NK-92 treated with Interleukin-12 subunit alpha and Interleukin-12 subunit beta, amount 100 ng/mL, for 24 hours (cell line): ENCODE measurements around the gene CACNA1C.
"Not testable (repeated sequence)": the region's sequence is repeated elsewhere in the genome, so short reads cannot be mapped to it uniquely, and the experiment has no call there.

Experiments used
- DNase-seq: peaks from one replicate; lab custom pipeline; 2025; lab: John Stamatoyannopoulos, UW

CACNA1C gene

DNA sequence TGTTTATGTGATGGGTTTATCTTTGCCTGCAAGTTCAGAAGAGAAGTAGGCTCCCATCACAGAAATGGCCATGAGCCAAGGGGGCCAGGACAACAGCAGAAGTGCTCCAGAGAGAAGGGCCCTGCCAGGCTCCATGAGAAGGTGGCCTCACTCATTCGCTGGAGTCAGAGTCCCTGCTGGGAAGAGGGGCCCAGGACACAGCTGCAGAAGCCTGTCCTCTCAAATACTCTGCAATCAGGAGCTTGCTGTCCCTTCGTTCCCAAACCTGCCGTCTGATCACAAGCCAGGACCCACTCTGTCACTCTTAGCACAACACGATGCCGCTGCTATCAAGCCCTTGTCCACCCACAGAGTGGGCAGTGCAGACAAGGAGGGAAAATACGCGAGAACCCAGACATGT lies 435.8 kb downstream of the CACNA1C start:
- DNase-seq: no peak

DNA sequence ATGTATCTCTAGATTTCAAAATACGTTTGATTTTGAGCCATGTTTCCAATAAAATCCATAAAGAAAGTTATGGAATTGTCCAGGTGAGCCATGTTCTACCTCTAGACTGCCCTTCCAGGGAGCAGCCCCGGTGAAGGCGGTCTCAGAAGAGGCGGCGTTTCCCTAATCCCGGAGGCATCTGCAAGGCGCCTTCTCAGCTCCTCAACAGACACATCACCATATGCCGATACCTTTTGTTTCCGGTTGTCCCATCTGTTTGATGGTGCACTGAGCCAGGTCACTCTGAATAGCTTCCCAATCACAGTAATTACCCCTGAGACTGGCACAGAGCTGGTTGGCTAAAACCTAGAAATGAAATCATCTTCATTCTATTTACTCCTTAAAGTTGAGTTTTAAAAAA lies 436.5 kb downstream of the CACNA1C start:
- no peak for DNase-seq

DNA sequence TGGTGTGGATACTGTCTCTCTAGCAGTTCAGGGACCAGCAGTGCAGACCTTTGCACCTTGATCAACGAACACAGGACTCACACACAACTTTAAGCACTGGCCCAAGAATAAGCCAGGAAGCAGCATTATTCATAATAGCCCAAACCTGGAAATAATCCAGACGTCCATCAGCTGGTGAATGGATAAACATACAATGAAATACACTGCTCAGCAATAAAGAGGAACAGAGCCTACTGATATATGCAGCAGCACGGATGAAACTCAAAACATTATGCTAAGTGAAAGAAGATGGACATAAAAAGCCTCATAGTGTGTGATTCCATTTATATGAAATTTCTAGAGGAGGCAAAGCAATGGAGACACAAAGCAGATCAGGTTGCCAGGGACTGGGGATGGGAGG lies 438.0 kb downstream of the CACNA1C start:
- DNase-seq: no peak

DNA sequence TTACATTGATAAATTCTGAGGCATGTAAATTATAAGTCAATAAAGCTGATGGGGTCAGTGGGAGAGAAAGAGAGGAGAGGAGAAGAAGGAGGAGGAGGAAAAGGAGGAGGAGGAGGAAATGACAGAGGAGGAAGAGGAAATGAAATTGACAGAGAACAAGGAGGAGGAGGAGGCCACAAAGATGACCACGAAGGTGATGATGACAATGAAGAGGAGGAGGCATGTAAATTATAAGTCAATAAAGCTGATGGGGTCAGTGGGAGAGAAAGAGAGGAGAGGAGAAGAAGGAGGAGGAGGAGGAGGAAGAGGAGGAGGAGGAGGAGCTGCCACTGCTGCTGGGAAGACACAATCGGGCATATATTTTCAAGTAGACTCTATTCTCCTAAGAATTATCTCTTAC lies 438.6 kb downstream of the CACNA1C start:
- not testable (repeated sequence) for DNase-seq

DNA sequence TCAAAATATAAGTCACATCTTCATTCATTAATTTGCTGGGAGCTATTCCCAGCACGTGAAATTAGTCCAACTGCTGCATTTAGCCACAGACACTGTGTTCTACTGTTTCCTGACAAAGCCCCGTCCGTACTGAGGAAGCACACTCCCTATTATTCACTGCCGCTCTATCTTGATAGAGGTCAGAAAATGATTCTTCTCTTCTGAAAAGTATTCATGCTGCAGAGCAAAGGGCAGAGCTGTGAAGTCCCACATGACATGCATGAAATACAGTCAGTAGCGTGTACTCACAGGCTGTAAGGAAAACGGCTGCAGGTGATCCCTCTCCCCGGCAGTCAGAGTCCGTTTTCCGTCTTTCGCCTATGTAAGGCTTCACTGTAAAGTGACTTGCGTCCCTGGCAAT lies 439.4 kb downstream of the CACNA1C start:
- no peak for DNase-seq

DNA sequence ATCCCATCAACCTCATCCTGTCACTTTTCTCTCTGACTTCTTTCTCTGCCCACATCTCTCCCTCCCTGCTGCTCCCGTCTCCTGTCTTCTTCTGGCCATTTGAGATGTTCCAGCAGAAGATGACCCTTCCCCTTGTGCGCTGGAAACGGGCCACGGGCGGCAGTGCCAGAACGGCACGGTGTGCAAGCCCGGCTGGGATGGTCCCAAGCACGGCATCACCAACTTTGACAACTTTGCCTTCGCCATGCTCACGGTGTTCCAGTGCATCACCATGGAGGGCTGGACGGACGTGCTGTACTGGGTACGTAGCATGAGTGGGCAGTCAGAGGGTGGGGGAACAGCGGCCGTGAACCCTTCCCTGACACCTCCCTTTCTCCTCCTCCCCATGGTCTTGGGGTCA lies 440.3 kb downstream of the CACNA1C start:
- no peak for DNase-seq

DNA sequence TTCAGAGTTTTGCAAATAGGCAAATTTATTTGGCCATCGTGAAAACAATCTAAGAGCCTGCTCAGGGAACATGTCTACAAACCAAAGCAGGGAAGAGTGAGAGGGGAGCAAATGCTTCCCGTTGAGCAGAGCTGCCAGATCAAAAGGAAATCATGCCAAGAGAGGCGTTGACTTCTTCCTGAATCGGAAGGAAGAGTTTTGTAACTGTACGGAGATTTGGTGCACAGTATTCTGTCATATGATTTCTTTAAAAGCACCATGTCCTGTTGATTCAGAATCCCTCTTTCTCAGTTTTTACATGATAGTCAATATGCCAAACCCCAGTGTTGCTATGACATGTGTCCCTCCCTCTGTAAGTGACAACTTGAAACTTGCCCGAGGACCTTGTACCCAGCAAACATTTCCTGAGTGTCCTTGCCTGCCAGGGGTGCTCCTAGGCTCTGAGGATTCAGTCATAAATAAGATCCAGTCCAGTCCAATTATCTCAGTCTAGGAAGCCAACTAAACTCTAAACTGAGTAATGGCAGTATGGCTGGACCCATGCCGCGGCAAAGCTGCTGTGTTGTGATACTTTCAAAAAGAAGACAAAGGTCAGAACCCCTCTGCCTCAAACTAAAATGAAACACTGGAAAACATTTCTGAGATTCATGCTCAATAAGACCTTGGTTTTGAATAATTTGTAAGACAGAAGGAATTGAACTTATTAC lies 441.9 kb downstream of the CACNA1C start:
- no peak for DNase-seq

DNA sequence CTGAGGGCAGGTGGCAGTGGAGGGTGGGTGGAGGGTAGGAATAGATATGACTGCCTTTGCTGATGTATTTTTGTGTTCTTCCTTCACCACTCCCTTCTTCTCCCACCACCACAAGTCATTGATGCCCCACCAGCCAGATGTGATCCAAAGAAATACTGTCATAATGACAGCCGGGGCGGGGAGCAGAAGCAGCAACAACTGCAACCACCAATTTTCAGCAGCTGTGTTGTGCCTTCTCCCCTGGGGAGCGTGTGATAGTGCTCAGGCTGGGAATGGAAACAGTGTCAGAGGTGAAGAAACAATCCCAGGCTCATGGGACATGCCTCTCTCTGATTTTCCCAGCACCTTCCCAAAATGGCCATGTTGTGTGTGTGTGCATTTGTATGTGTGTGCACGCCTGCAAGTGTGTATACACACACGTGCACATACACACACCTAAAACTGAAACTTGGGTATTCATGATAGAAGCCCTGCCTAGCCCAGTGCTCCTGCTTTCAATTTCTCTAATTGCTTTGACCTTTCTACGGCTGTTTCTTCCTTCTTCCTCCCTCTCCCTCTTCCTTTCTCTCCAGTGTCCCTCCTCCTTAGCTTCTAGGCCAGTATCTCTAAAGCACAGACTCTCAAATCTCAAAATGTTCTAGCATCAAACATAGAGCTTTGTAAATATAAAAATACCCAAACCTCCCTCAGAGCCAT lies 442.8 kb downstream of the CACNA1C start:
- DNase-seq: no peak

DNA sequence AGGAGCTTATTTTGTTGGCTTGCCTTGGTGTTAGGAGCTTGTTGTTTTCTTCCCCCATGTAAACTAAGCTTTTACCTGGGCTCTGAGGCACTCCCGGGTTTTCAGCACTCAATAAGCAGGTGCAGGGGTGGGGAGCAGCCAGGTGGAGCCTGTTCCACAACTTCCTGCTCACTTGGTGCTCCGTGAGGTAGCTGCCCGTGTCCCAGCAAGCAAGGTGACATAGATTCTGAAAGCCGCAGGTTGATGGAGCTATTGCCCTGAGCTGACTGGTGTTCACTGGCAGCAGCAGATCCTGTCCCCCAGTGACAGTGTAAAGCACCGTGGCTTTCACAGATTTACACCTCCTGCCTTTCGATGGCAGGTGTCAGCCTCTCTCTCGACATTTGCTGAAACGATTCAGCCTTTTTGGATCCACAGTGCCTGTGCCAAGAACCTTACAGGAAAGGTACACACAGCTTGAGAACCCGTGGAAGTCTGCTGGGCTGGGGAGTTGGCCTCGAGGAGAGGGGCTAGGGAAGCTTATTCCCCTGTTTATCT lies 446.2 kb downstream of the CACNA1C start:
- no peak for DNase-seq

DNA sequence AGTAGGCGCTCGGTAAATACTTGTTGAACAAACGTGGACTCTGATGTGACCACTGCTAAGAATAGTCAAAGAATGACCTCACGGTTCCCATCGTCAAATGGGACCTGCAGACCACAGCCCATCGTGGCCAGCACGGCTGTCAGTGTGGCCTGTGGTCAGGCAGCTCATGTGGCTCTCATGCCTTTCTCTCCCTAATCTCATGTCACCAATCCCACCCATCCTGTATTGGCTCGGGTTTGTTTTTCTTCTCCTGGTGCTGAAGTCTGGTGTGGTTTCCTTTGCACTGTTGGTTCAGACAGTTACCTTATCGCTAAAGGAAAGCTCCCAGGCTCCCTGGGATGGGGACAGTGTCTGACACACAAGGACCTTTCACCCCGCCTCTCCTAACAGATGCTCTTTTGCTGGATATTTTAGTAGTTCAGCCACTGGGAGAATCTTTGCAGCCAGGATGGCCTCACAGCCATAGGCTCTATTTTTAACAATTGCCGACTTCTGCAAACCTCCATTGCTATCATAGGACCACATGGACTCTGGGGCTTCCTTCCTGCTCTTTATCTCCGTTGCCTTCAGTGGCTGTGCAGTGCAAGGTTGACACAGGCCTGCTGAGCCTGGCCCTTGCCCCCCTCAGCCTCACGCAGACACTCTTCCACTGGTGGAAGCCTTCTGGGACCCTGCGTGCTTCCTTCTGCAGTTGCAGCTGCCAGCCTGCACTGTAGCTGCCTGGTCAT lies 448.8 kb downstream of the CACNA1C start:
- no peak for DNase-seq

DNA sequence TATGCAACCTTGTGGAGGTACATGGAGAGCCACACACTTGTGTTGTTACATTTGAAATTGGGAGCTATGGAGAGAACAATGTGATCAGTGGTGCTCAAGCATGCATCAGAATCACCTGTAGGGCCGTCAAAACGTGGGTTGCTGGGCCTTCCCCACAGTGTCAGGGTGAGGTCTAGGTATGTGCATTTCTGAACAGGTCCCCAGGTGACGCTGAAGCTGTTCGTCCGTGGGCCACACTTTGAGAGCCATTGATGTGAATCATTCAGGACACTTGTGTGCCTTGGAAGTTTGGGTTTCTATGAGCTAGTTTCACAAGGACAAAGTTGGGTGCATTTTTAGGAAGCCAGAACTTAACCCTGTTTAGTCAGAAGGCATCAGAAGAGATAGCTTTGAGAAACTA lies 450.2 kb downstream of the CACNA1C start:
- DNase-seq: no peak

DNA sequence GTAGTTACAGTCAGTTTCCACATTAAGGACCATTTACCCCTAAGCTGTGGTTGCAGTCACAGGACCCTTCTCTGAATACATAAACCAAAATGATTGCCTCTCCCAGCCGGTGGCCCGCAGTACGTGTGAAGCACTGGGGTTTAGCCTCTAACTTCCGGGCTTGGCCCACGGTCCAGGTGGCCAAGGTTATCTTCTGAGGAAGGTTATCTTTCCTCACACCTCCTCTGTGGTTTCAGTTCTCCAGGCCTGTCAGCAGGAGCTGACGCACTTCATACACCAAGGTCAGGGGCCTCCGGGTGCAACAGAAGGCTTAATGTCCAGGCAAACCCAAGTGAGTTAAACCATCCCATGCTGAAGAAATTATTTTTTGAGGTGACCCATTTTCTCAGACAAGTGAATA lies 451.0 kb downstream of the CACNA1C start:
- DNase-seq: no peak

DNA sequence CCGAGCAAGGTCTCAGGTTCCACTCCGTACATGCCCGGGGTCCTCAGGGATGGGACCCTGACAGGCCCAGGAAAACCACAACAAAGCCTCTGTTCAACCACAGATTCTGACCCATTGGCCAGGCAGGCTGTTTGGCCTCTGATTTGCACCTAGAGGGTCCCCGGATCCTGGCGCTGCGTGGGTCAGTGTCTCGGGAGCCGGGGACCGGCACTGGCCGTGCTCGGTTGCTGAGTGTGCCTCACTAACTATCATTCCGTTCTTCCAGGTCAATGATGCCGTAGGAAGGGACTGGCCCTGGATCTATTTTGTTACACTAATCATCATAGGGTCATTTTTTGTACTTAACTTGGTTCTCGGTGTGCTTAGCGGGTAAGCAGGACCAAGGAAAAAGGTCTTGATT lies 451.8 kb downstream of the CACNA1C start:
- DNase-seq: no peak

DNA sequence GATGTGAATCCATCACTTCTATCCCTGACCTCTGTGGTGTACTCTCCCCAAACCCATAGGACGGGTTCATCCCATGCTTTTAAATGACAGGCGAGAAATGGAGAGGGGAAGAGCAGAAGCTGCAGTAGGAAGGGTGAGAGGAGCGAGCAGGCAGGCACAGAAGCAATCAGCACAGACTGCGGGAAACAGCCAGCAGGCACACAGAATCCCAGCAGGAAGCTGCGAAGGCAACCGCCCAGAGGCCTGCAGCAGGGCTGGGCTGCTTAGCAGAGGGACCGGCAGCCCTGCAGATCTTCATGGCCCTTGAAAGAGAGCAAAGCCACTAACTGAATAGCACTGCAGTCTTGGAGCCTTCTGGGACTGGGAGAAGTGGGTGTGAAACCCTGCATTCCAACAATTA lies 455.0 kb downstream of the CACNA1C start:
- no peak for DNase-seq

DNA sequence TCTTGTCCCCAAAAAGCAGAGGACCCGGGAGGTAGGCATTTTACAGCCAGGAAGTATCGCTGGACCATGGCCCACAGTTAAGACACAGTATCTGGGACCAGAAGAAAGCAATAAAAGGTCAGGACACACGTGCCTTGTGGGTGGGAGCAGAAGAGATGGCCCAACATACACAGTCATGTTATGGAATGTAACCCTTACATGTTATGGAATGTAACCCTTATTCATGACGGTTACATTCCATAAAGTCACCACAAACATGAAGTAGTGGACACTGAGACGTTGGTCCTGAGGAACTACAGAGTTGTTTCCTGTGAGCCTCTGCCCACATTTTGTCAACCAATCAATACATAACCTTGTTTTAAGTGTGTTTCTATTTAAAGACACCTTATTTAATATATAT lies 456.4 kb downstream of the CACNA1C start:
- no peak for DNase-seq

DNA sequence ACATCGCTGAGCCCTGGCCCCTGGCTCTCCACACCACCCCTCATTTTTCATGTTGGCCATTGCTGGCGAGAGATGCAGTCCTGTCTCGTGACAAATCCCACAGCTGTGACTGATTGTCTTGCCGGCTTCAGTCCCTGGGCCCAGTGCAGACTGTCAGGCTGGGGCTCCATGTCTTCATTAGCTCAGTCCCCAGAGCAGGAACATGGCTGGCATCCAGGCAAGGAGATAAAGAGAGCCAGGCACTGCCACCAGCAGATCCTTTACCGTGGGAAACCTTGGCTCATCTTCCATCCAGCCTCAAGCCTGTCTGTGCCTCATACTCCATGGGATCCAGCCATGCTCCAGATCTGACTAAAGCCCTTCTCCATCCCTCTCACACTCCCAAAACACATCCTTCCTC lies 457.3 kb downstream of the CACNA1C start:
- no peak for DNase-seq

DNA sequence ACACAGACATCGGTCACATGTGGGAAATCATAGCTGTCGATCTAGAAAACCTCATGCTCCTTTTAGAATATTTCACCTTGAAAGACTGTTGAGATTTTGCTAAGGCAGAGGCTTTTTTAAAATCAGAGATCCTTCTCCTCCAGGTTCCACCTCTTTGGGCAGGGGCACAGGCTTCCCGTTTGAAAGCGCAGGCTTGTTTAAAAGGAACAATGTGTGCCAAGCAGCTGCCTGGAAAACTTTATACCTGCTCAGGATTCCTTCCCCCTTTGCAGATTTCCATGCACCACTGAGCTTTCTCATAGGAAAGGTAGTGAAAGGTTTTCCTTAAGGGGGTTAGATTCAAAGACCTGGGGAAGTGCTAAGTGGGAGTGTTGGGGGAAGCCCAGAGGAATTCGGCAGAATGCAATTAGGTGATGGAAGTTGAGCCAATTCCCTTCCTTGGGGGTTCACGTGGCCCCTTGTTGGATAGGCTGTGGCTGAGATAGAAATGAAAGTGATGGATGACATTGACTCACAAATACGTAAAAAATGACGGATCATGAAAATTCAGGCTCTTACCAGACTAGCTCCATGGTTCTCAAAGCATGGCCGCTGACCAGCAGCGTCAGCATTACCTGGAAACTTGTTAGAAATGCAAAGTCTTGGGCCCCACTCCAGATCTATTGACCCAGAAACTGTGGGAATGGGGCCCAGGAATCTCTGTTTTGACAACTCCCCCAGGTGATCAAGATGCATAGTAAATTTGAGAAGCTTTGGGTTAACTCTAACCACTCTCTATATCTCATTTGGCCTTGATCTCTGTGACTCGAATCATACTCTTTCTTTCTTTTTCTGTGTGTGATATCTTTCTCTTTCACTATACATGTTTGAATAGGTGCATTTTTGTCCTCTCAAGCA lies 460.6 kb downstream of the CACNA1C start:
- DNase-seq: no peak

DNA sequence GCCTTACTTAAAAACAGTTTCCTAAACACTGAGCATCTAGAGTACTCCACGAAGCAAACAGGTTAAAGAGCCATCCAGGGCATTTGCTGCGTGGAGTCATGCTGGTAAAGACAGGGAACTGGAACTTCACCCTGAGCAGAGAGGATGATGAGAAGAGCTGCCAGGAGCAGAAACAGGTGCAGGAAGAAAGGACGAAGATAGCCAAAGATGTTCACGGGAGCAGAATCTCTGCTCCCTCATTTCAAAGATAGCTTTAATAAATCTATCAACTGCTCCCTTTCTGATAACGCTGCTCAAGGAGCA lies 461.2 kb downstream of the CACNA1C start:
- DNase-seq: no peak

DNA sequence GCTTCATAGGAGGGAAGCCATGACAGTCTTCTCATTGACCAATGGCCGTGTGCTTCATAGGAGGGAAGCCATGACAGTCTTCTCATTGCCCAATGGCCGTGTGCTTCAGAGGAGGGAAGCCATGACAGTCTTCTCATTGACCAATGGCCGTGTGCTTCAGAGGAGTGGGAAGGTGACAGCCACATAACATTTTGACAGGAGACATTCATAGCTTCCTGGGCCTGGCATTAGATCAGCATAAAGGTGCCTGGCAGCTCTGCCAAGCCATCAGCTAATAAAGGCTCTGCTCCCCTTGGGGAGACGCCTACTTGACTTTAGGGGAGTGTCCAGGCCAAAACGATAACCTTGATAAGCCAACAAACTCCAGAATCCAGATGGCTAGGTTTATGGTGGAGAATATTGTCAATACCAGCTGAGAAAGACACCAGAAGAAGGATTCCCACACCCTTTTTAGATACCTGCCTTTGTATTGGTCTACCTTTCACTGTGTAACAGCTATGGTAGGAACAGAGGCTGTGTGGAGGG lies 468.0 kb downstream of the CACNA1C start:
- DNase-seq: no peak

DNA sequence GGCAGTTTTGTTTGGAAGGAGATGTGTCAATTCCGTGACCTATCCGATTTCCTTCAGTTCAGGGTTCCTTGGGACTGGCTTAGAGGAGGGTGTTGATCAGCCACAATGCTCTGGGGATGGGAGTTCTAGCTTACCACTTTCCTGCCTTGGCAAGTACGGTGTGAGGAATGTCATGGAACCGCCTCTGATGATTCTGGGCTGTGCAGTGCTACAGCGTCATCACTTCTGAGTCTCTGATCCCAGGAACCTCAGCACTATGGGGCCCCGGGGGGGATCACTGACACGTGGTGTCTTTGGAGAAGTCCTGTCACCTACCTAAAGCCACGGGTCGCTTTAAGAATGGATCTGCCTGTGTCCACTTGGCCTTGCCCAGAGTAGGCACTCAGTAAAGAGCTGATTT lies 470.5 kb downstream of the CACNA1C start:
- no peak for DNase-seq

DNA sequence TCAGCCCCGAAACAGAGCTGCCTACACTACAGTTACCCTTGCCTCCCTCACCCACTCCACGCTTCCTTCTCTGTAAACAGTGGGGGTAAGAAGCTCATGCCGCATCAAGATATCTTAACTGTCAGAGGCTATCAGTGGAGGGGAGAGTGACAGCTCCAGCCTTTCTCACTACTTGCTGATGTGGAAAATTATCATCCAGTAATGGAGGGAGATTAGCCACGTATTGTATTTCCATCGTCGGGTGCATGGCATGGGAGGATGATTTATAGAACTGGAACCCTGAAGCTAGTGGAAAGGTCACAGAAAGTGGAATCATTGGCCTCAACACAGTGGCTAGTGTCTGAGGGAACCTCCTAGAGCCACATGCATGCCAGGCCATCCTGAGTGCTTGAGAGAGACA lies 471.1 kb downstream of the CACNA1C start:
- no peak for DNase-seq

DNA sequence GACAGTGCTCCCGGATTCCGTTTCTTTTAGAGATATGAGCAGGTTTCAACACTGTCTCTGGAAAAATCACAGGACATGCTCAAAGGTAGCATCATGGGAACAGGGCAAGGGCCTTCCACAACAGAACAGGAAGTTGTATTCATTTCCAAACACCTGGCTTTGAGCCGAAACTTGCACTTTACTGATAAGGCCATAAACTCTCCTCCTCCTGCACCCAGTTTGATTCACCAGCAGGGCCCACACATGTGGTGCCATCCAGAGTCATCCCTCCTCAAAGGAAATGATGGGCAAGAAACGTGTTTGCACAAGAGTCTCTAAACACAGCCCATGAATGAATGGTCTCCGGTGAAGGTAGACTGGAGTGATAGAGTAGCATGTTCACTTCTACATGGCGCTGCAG lies 473.6 kb downstream of the CACNA1C start:
- no peak for DNase-seq
